Measurements from ENCODE around the gene KCNK1.

- TF ChIP-seq KAT7 (CRISPR knock-in tag; IDR thresholded peaks at IDR 0.05; ENCODE audit: borderline replicate concordance) (no peak), CTCF (IDR thresholded peaks at IDR 0.05) (no peak), FOXJ3 (CRISPR knock-in tag; IDR thresholded peaks at IDR 0.05; ENCODE audit: borderline replicate concordance) (no peak), ATF6 (CRISPR knock-in tag; IDR thresholded peaks at IDR 0.05) (no peak), USF2 (CRISPR knock-in tag; IDR thresholded peaks at IDR 0.05) (no peak), TEAD1 (CRISPR knock-in tag; IDR thresholded peaks at IDR 0.05) (no peak), FOXK1 (CRISPR knock-in tag; IDR thresholded peaks at IDR 0.05) (no peak)
Measured at GRCh38 chr1:233710031-233710430, 96.1 kb downstream of the KCNK1 start.
